Uterus (tissue), 2 donors: Measurements from ENCODE around the gene FAF1.

Experiments
- POLR2A ChIP-seq, 2 donors: fragments of 450-650 bp; IDR thresholded peaks; one replicate each; pipeline ENCODE4 v1.6.1; 2016; ENCODE audit warnings: antibody characterized with exemption in 2 of 2, mild to moderate bottlenecking in 1 of 2, moderate library complexity in 1 of 2
- TF ChIP-seq, protein P1 (sequence below), 4 experiments: fragments of 200-600 bp in 2 of 4; fragments of 450-650 bp in 2 of 4; sonication (generic) in 2 of 4; IDR thresholded peaks; one replicate each; pipeline ENCODE4 v1.5.1; 2016 to 2019; ENCODE audit warnings: antibody characterized with exemption in 4 of 4, mild to moderate bottlenecking in 2 of 4, moderate library complexity in 1 of 4

DNA sequence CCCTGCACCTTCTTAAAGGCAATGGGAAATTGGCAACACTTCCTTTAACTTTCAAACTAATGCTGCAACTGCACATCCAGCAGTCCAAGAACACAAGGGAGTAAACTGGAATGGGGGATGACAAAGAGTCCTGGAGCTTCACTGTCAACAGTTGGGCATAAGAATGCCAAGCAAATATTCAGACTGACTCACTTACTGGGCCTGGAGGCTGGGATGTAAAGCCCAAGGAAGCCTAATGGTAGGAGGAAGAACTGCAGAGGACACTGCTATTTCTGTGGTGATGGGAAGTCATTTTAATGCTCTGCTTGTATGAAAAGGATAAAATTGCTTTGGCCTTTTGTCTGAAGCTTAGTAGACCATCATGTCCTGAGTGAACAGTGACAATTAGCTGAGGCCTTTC lies 521.1 kb downstream of the FAF1 start:
- TF ChIP-seq, protein P1, sequence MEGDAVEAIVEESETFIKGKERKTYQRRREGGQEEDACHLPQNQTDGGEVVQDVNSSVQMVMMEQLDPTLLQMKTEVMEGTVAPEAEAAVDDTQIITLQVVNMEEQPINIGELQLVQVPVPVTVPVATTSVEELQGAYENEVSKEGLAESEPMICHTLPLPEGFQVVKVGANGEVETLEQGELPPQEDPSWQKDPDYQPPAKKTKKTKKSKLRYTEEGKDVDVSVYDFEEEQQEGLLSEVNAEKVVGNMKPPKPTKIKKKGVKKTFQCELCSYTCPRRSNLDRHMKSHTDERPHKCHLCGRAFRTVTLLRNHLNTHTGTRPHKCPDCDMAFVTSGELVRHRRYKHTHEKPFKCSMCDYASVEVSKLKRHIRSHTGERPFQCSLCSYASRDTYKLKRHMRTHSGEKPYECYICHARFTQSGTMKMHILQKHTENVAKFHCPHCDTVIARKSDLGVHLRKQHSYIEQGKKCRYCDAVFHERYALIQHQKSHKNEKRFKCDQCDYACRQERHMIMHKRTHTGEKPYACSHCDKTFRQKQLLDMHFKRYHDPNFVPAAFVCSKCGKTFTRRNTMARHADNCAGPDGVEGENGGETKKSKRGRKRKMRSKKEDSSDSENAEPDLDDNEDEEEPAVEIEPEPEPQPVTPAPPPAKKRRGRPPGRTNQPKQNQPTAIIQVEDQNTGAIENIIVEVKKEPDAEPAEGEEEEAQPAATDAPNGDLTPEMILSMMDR (IDR thresholded peaks at IDR 0.05), result no peak
- TF ChIP-seq POLR2A (IDR thresholded peaks at IDR 0.05), result no peak
